Left ventricle myocardium inferior (tissue), 1 donor: ENCODE measurements around the gene SPDYE9. TPM values are rescaled to one million over a fixed set of nuclear protein-coding genes. Genes with fewer than 3 reads are reported as not detected.
"Not testable (repeated sequence)": the region's sequence is repeated elsewhere in the genome, so short reads cannot be mapped to it uniquely, and the experiment has no call there.

Experiments
- DNase-seq: peaks from one replicate; pipeline ENCODE4 v3.0.0-alpha.2; 2020
- H3K27ac ChIP-seq: fragments of 200-600 bp; replicated peaks from 2 replicates; pipeline ENCODE4 v1.8.0; 2021
- H3K27me3 ChIP-seq: fragments of 200-600 bp; 2 replicates; pipeline ENCODE4 v1.8.0; 2021; ENCODE audit warnings: low read depth
- H3K36me3 ChIP-seq: fragments of 200-600 bp; 2 replicates; pipeline ENCODE4 v1.8.0; 2021
- H3K4me1 ChIP-seq: fragments of 200-600 bp; 2 replicates; pipeline ENCODE4 v1.8.0; 2021
- H3K4me3 ChIP-seq: fragments of 200-600 bp; 2 replicates; pipeline ENCODE4 v1.8.0; 2021; ENCODE audit warnings: mild to moderate bottlenecking, moderate library complexity
- H3K9me3 ChIP-seq: fragments of 200-600 bp; replicated peaks from 2 replicates; pipeline ENCODE4 v1.8.0; 2021
- intact Hi-C: fragments of 100-400 bp; cut with micrococcal nuclease; formaldehyde crosslinking; loops from one replicate; pipeline ENCODE4 v1.11.0; 2022
- long read RNA-seq: library from polyadenylated mRNA; unstranded; transcript quantifications from one replicate; pipeline ENCODE4 v2.0.0, GENCODE V29; 2021
- total RNA-seq: library from RNA; stranded (reverse); fragmentation: NEBNext Ultra II Directional; extraction: Animal tissue kit (Norgen Biotek cat#: 25700); gene quantifications from one replicate; pipeline ENCODE4 v1.2.1, GENCODE V29; 2021
- donor health status: DM: no; HTN: yes; CAD: no; lungs with severe emphysema.

Gene SPDYE9, protein sequence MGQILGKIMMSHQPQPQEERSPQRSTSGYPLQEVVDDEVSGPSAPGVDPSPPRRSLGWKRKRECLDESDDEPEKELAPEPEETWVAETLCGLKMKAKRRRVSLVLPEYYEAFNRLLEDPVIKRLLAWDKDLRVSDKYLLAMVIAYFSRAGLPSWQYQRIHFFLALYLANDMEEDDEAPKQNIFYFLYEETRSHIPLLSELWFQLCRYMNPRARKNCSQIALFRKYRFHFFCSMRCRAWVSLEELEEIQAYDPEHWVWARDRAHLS
- total RNA-seq = not detected
- long read RNA-seq = 0 reads

GRCh38 chr7:73085938-73086337 lies at the start of gene SPDYE9:
SPDYE9 (minus strand) TSS chr7:73086038; CDS start chr7:73084238, 1,800 bp downstream.
- H3K27me3 ChIP-seq, H3K9me3 ChIP-seq, H3K36me3 ChIP-seq, H3K27ac ChIP-seq, H3K4me3 ChIP-seq, DNase-seq, H3K4me1 ChIP-seq, intact Hi-C loops: not testable (repeated sequence)

DNA sequence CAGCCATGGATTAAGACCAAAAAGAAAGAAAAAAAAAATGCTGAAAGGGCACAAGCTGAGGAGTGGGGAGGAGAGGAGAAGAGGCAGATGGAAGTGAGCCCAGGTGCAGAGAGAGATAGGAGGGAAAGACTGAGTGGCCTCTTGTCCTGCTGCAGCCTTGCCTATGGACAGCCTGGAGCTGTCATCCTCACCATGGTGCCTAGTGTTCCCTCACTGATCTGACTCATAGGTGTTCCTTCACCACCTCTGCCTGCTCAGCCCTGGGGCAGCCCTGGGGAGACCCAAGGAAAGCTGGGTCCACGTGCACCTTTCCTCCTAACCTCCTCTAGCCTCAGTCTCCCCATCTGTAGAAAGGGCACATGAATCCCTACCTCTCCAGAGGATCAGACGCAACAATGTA lies 49.0 kb upstream of the SPDYE9 start:
- intact Hi-C loops, H3K4me3 ChIP-seq, H3K4me1 ChIP-seq, H3K27ac ChIP-seq, DNase-seq, H3K36me3 ChIP-seq, H3K27me3 ChIP-seq, H3K9me3 ChIP-seq: not testable (repeated sequence)

DNA sequence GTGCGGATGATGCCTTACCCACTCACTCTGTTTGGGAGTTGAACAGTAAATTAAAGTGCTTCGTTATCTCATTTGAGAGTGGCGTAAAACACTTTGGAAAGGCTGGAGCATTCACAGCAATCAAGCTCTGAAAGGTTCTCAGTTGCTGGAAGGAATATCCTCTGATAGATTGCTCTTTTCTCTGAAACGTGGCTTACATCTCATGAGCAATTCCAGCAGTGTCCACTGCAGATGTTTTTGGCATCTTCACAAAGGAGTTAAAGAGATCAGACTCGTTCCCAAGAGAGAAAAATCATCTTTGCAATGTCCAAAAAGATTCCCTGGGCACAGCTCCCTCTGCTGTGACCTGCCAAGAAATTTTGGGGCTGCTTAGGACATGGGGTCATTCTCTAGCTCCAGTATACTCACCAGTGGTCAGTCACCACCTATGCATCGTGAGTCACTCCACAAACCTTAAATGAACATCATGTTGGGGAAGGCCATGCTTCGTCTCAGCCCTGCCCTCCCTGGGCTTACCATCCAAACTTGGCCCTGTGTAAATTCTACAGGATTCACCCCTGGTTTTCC lies 46.9 kb upstream of the SPDYE9 start:
- H3K27me3 ChIP-seq, H3K36me3 ChIP-seq, H3K9me3 ChIP-seq, DNase-seq, H3K27ac ChIP-seq, H3K4me1 ChIP-seq, intact Hi-C loops, H3K4me3 ChIP-seq: not testable (repeated sequence)

- H3K4me3 ChIP-seq, H3K9me3 ChIP-seq, intact Hi-C loops, H3K27me3 ChIP-seq, H3K4me1 ChIP-seq, H3K27ac ChIP-seq, H3K36me3 ChIP-seq, DNase-seq: not testable (repeated sequence)
These were observed 44.8 kb upstream of the SPDYE9 start for GRCh38 chr7:73130612-73131011.

DNA sequence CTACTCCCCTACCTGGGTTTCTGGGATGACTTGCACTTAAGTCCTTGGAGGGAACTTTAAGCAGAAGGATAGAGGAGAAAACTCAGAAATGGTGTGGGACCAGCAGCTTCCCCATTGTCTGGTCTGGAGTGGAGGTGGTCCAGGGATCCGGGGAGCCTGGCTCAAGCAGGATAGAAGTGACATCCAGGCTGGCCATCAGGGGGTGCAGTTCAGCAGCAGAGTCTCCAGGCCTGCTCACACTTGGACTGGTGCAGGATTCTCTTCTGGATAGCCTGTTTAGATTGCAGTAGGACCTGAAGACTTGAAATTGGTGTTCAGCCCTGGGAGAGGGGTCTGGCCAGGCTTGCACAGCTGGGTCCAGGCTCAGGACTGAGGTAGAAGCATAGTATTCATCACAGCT lies 38.3 kb upstream of the SPDYE9 start:
- intact Hi-C loops, DNase-seq, H3K4me1 ChIP-seq, H3K27ac ChIP-seq, H3K9me3 ChIP-seq, H3K27me3 ChIP-seq, H3K4me3 ChIP-seq, H3K36me3 ChIP-seq: not testable (repeated sequence)

GRCh38 chr7:73122778-73123447 lies 37.1 kb upstream of the SPDYE9 start:
- intact Hi-C loops, DNase-seq, H3K27ac ChIP-seq, H3K27me3 ChIP-seq, H3K9me3 ChIP-seq, H3K4me3 ChIP-seq, H3K4me1 ChIP-seq, H3K36me3 ChIP-seq: not testable (repeated sequence)

DNA sequence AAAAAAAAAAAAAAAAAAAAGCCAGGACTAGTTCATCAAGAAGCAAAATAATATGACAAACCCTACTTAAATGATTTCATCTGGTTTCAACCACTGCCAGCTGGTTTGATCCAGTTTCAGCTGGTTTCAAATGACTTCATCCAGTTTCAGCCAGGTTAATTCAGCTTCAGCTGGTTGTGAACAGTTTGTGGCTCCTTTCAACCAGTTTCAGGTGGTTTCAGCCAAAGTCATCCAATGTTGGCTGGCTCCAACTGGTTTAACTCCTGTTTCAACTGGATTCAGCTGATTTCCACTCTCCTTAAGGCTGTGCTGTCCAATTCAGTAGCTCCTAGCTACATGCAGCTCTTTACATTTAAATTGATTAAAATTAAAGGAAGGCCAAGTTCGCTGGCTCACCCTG lies 32.3 kb upstream of the SPDYE9 start:
- DNase-seq, H3K4me3 ChIP-seq, H3K27ac ChIP-seq, H3K36me3 ChIP-seq, H3K27me3 ChIP-seq, intact Hi-C loops, H3K4me1 ChIP-seq, H3K9me3 ChIP-seq: not testable (repeated sequence)

DNA sequence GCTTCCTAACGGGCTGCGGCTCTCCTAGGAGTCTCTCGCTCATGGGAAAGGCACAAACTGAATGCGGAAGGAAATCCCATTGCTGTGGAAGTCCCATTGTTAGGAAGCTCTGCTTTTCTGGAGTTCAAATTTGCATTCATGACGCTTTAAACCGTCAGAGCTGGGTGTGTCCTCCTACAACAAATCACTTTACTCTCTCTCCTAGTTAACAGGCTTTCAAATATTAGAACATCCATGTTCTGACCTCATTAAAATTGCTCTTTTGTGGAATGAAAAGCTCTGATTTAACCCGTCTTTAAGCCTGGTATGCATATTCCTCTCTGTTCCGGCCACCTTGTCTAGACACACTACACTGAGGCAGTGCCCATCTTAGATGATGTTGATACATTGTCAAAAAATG lies 28.0 kb downstream of the SPDYE9 start, which contains the start of gene SPDYE11:
Gene SPDYE11 (minus strand): TSS at position 101 of the 400 bp plus-strand sequence. CDS start 1,800 bp downstream, outside the sequence.
- H3K27ac ChIP-seq, H3K4me1 ChIP-seq, H3K27me3 ChIP-seq, H3K4me3 ChIP-seq, DNase-seq, H3K9me3 ChIP-seq, H3K36me3 ChIP-seq, intact Hi-C loops: not testable (repeated sequence)

DNA sequence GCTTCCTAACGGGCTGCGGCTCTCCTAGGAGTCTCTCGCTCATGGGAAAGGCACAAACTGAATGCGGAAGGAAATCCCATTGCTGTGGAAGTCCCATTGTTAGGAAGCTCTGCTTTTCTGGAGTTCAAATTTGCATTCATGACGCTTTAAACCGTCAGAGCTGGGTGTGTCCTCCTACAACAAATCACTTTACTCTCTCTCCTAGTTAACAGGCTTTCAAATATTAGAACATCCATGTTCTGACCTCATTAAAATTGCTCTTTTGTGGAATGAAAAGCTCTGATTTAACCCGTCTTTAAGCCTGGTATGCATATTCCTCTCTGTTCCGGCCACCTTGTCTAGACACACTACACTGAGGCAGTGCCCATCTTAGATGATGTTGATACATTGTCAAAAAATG lies 56.2 kb downstream of the SPDYE9 start, which contains the start of gene SPDYE8:
Gene SPDYE8 (minus strand): TSS at position 101 of the 400 bp plus-strand sequence. CDS start 1,800 bp downstream, outside the sequence.
- H3K9me3 ChIP-seq, H3K4me3 ChIP-seq, DNase-seq, H3K27ac ChIP-seq, H3K36me3 ChIP-seq, H3K4me1 ChIP-seq, H3K27me3 ChIP-seq, intact Hi-C loops: not testable (repeated sequence)

Other genes starting within 250 kb of the SPDYE9 start
- gene POM121, start 160.9 kb downstream of the SPDYE9 start, total RNA-seq = 17.3 TPM
- gene TRIM74, start 116.6 kb downstream of the SPDYE9 start, total RNA-seq = not detected
- not detected for gene SPDYE8, start 56.3 kb downstream of the SPDYE9 start, total RNA-seq
- gene SPDYE11, start 28.1 kb downstream of the SPDYE9 start, total RNA-seq = not detected
- gene NSUN5, start 222.8 kb upstream of the SPDYE9 start, total RNA-seq = 15.9 TPM
- 0.33 TPM for gene TRIM50, start 242.0 kb upstream of the SPDYE9 start, total RNA-seq
- gene FKBP6, start 242.1 kb upstream of the SPDYE9 start, total RNA-seq = not detected